OCI-LY3 (cell line): ENCODE results near the gene CIAO2B.

Experiments used
- CTCF ChIP-seq: fragments of 200-600, 300-600 bp; sonication (generic); IDR thresholded peaks from 2 replicates; pipeline ENCODE4 v1.5.1; 2014; ENCODE audit warnings: antibody characterized with exemption, low read length, low read depth
- EZH2phosphoT487 ChIP-seq: fragments of 200-600 bp; shearing (Covaris generic); IDR thresholded peaks from 2 replicates; pipeline ENCODE4 v1.6.1; 2018; ENCODE audit warnings: antibody characterized with exemption, mixed run types, low read depth

- TF ChIP-seq CTCF = no peak
- TF ChIP-seq EZH2phosphoT487 = no peak
These were observed 47.9 kb downstream of the CIAO2B start for GRCh38 chr16:66886321-66886720.
